ENCODE measurements around the gene PRKCG. TPM values are rescaled to one million over a fixed set of nuclear protein-coding genes. Genes with fewer than 3 reads are reported as not detected.

The PRKCG gene
- total and polyA plus RNA-seq, 4 donors: 1.2 TPM; not detected in 3

GRCh38 chr19:53900191-53900860 is 18.3 kb downstream of the PRKCG start:
- Histone ChIP-seq H3K36me3 (ENCODE audit: control insufficient read depth in 1 of 2, insufficient read depth in 2 of 2, low read length in 1 of 2) (no peaks in the 10 kb centered on the region), H3K4me3 (ENCODE audit: low read length in 2 of 2) (no peak overlapping the region), H3K27me3 (ENCODE audit: control insufficient read depth in 1 of 2, insufficient read depth in 2 of 2, low read length in 1 of 2) (no peaks in the 10 kb centered on the region), H3K9me3 (ENCODE audit: control insufficient read depth, low read length) (no peaks in the 10 kb centered on the region), H3K27ac (ENCODE audit: low read depth in 1 of 2, low read length in 2 of 2) (no peak overlapping the region), H3K4me1 (ENCODE audit: control insufficient read depth in 1 of 2, insufficient read depth in 2 of 2, low read length in 2 of 2) (no peaks in the 10 kb centered on the region)
- intact Hi-C loops (cut with DNase I): no loop called here
- WGBS, 2 donors: 91 to 93% methylated on average over 27 of the region's 27 CpGs
- DNase-seq (no peak), ATAC-seq (ENCODE audit: low FRiP score) (no peak)

- Histone ChIP-seq H3K27ac (ENCODE audit: low read depth in 1 of 2, low read length in 2 of 2) (no peak overlapping the region), H3K9me3 (ENCODE audit: control insufficient read depth, low read length) (no peaks in the 10 kb centered on the region), H3K4me1 (ENCODE audit: control insufficient read depth in 1 of 2, insufficient read depth in 2 of 2, low read length in 2 of 2) (no peaks in the 10 kb centered on the region), H3K27me3 (ENCODE audit: control insufficient read depth in 1 of 2, insufficient read depth in 2 of 2, low read length in 1 of 2) (no peaks in the 10 kb centered on the region), H3K4me3 (ENCODE audit: low read length in 2 of 2) (no peak overlapping the region), H3K36me3 (ENCODE audit: control insufficient read depth in 1 of 2, insufficient read depth in 2 of 2, low read length in 1 of 2) (no peaks in the 10 kb centered on the region)
- no peak for DNase-seq
- 43 to 44% methylated on average over 4 of the region's 4 CpGs for WGBS, 2 donors
- intact Hi-C loops (cut with DNase I): no loop called here
- ATAC-seq (ENCODE audit: low FRiP score): no peak
Measured at GRCh38 chr19:53903055-53903680, 21.2 kb downstream of the PRKCG start.

GRCh38 chr19:53904909-53905308 is 22.9 kb downstream of the PRKCG start:
- Histone ChIP-seq H3K9me3 (ENCODE audit: control insufficient read depth, low read length) (no peaks in the 10 kb centered on the region), H3K36me3 (ENCODE audit: control insufficient read depth in 1 of 2, insufficient read depth in 2 of 2, low read length in 1 of 2) (no peaks in the 10 kb centered on the region), H3K4me1 (ENCODE audit: control insufficient read depth in 1 of 2, insufficient read depth in 2 of 2, low read length in 2 of 2) (no peaks in the 10 kb centered on the region), H3K27ac (ENCODE audit: low read depth in 1 of 2, low read length in 2 of 2) (no peak overlapping the region), H3K4me3 (ENCODE audit: low read length in 2 of 2) (no peak overlapping the region), H3K27me3 (ENCODE audit: control insufficient read depth in 1 of 2, insufficient read depth in 2 of 2, low read length in 1 of 2) (no peaks in the 10 kb centered on the region)
- DNase-seq (no peak), ATAC-seq (ENCODE audit: low FRiP score) (no peak)
- intact Hi-C loops (cut with DNase I): no loop called here
- WGBS, 2 donors: 34 to 44% methylated on average over 3 of the region's 3 CpGs

GRCh38 chr19:53905787-53906186 is 23.8 kb downstream of the PRKCG start:
- H3K4me1 ChIP-seq (ENCODE audit: control insufficient read depth in 1 of 2, insufficient read depth in 2 of 2, low read length in 2 of 2): no peaks in the 10 kb centered on the region
- 48 to 57% methylated on average over 1 of the region's 1 CpG for WGBS, 2 donors
- DNase-seq (no peak), ATAC-seq (ENCODE audit: low FRiP score) (no peak)
- H3K27me3 ChIP-seq (ENCODE audit: control insufficient read depth in 1 of 2, insufficient read depth in 2 of 2, low read length in 1 of 2): no peaks in the 10 kb centered on the region
- H3K27ac ChIP-seq (ENCODE audit: low read depth in 1 of 2, low read length in 2 of 2): no peak overlapping the region
- intact Hi-C loops (cut with DNase I): no loop called here
- H3K4me3 ChIP-seq (ENCODE audit: low read length in 2 of 2): no peak overlapping the region
- H3K36me3 ChIP-seq (ENCODE audit: control insufficient read depth in 1 of 2, insufficient read depth in 2 of 2, low read length in 1 of 2): no peaks in the 10 kb centered on the region
- H3K9me3 ChIP-seq (ENCODE audit: control insufficient read depth, low read length): no peaks in the 10 kb centered on the region

- H3K27me3 ChIP-seq (ENCODE audit: control insufficient read depth in 1 of 2, insufficient read depth in 2 of 2, low read length in 1 of 2): no peaks in the 10 kb centered on the region
- H3K36me3 ChIP-seq (ENCODE audit: control insufficient read depth in 1 of 2, insufficient read depth in 2 of 2, low read length in 1 of 2): no peaks in the 10 kb centered on the region
- peak; percentile 76 for ATAC-seq (ENCODE audit: low FRiP score)
- peak in 1 of 2 donors; percentile 87 for DNase-seq
- H3K4me3 ChIP-seq (ENCODE audit: low read length in 2 of 2): no peak overlapping the region
- WGBS, 2 donors: 11% methylated on average over 46 to 48 of the region's 48 CpGs
- H3K4me1 ChIP-seq (ENCODE audit: control insufficient read depth in 1 of 2, insufficient read depth in 2 of 2, low read length in 2 of 2): no peaks in the 10 kb centered on the region
- intact Hi-C loops (cut with DNase I): no loop called here
- H3K27ac ChIP-seq (ENCODE audit: low read depth in 1 of 2, low read length in 2 of 2): no peak overlapping the region
- H3K9me3 ChIP-seq (ENCODE audit: control insufficient read depth, low read length): no peaks in the 10 kb centered on the region
Measured at GRCh38 chr19:53906211-53907192, 24.5 kb downstream of the PRKCG start.

- Histone ChIP-seq H3K4me1 (ENCODE audit: control insufficient read depth in 1 of 2, insufficient read depth in 2 of 2, low read length in 2 of 2) (no peaks in the 10 kb centered on the region), H3K9me3 (ENCODE audit: control insufficient read depth, low read length) (no peaks in the 10 kb centered on the region), H3K27me3 (ENCODE audit: control insufficient read depth in 1 of 2, insufficient read depth in 2 of 2, low read length in 1 of 2) (no peaks in the 10 kb centered on the region), H3K4me3 (ENCODE audit: low read length in 2 of 2) (no peak overlapping the region), H3K27ac (ENCODE audit: low read depth in 1 of 2, low read length in 2 of 2) (no peak overlapping the region), H3K36me3 (ENCODE audit: control insufficient read depth in 1 of 2, insufficient read depth in 2 of 2, low read length in 1 of 2) (no peaks in the 10 kb centered on the region)
- no peak for DNase-seq
- 29% methylated on average over 14 of the region's 14 CpGs for WGBS, 2 donors
- intact Hi-C loops (cut with DNase I): no loop called here
- no peak for ATAC-seq (ENCODE audit: low FRiP score)
Measured at GRCh38 chr19:53907193-53907581, 25.2 kb downstream of the PRKCG start.

GRCh38 chr19:53907690-53908089 is 25.7 kb downstream of the PRKCG start:
- no peaks in the 10 kb centered on the region for H3K4me1 ChIP-seq (ENCODE audit: control insufficient read depth in 1 of 2, insufficient read depth in 2 of 2, low read length in 2 of 2)
- no peak for DNase-seq
- H3K27ac ChIP-seq (ENCODE audit: low read depth in 1 of 2, low read length in 2 of 2): no peak overlapping the region
- no peaks in the 10 kb centered on the region for H3K9me3 ChIP-seq (ENCODE audit: control insufficient read depth, low read length)
- intact Hi-C loops (cut with DNase I): no loop called here
- no peaks in the 10 kb centered on the region for H3K36me3 ChIP-seq (ENCODE audit: control insufficient read depth in 1 of 2, insufficient read depth in 2 of 2, low read length in 1 of 2)
- no peak for ATAC-seq (ENCODE audit: low FRiP score)
- 15 to 17% methylated on average over 17 of the region's 17 CpGs for WGBS, 2 donors
- H3K27me3 ChIP-seq (ENCODE audit: control insufficient read depth in 1 of 2, insufficient read depth in 2 of 2, low read length in 1 of 2): no peaks in the 10 kb centered on the region
- H3K4me3 ChIP-seq (ENCODE audit: low read length in 2 of 2): no peak overlapping the region

GRCh38 chr19:53908106-53908934 is 26.3 kb downstream of the PRKCG start:
- ATAC-seq (ENCODE audit: low FRiP score) (peak; percentile 73), DNase-seq (no peak)
- no peaks in the 10 kb centered on the region for H3K27me3 ChIP-seq (ENCODE audit: control insufficient read depth in 1 of 2, insufficient read depth in 2 of 2, low read length in 1 of 2)
- intact Hi-C loops (cut with DNase I): no loop called here
- WGBS, 2 donors: 2% methylated on average over 40 to 51 of the region's 51 CpGs
- H3K9me3 ChIP-seq (ENCODE audit: control insufficient read depth, low read length): no peaks in the 10 kb centered on the region
- no peak overlapping the region for H3K4me3 ChIP-seq (ENCODE audit: low read length in 2 of 2)
- H3K4me1 ChIP-seq (ENCODE audit: control insufficient read depth in 1 of 2, insufficient read depth in 2 of 2, low read length in 2 of 2): no peaks in the 10 kb centered on the region
- H3K27ac ChIP-seq (ENCODE audit: low read depth in 1 of 2, low read length in 2 of 2): no peak overlapping the region
- H3K36me3 ChIP-seq (ENCODE audit: control insufficient read depth in 1 of 2, insufficient read depth in 2 of 2, low read length in 1 of 2): no peaks in the 10 kb centered on the region

All from aorta (tissue), 5 donors.